Measurements from ENCODE around the gene PALD1. TPM values are rescaled to one million over a fixed set of nuclear protein-coding genes. Genes with fewer than 3 reads are reported as not detected.

PALD1 gene
- total and polyA plus RNA-seq, 2 of the 4 experiments (the other 2 are of a cell fraction): 0.12 to 0.18 TPM

DNA sequence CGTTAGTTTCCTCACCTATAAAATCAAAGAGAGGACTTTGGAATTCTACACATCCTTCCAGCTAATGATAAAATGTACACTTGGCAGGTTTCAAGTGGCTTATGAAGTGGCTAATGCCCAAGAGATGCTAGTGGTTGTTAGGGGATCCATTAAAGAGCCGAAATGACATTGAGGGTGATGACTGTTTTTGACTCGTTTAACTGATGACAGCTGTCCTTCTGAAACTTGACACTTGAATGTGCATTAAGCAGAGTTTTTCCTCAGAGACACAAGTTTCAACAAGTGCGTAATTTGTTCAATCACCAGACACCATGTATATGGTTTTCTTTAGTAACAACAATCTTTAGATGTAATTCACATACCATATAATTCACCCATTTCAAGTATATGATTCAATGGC lies 125.5 kb downstream of the PALD1 start:
- TF ChIP-seq BHLHE40 (IDR thresholded peaks at IDR 0.05; ENCODE audit: low read depth, low read length) (no peak), CHD1 (IDR thresholded peaks at IDR 0.05; ENCODE audit: low read depth, low read length) (no peak), MAFK (IDR thresholded peaks at IDR 0.05; ENCODE audit: low read depth, low read length) (no peak)
- TF ChIP-seq, protein P1, sequence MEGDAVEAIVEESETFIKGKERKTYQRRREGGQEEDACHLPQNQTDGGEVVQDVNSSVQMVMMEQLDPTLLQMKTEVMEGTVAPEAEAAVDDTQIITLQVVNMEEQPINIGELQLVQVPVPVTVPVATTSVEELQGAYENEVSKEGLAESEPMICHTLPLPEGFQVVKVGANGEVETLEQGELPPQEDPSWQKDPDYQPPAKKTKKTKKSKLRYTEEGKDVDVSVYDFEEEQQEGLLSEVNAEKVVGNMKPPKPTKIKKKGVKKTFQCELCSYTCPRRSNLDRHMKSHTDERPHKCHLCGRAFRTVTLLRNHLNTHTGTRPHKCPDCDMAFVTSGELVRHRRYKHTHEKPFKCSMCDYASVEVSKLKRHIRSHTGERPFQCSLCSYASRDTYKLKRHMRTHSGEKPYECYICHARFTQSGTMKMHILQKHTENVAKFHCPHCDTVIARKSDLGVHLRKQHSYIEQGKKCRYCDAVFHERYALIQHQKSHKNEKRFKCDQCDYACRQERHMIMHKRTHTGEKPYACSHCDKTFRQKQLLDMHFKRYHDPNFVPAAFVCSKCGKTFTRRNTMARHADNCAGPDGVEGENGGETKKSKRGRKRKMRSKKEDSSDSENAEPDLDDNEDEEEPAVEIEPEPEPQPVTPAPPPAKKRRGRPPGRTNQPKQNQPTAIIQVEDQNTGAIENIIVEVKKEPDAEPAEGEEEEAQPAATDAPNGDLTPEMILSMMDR (conservative IDR thresholded peaks at IDR 0.05; ENCODE audit: low read depth, low read length): no peak
- Histone ChIP-seq H2BK120ac (ENCODE audit: low read depth, low read length) (no peak overlapping the region), H4K91ac (ENCODE audit: insufficient read depth, low read depth, low read length) (no peak overlapping the region), H4K8ac (ENCODE audit: low read depth in 2 of 2, low read length in 2 of 2) (no peak overlapping the region), H3K9me3 (ENCODE audit: control insufficient read depth, insufficient read depth, low read length) (peaks cover 1% of the 10 kb centered on the region; the same call in 1 of the 2 replicates), H3K4ac (ENCODE audit: low read depth, low read length) (no peak overlapping the region), H3K79me1 (ENCODE audit: low read depth in 1 of 2, low read length in 2 of 2) (no peaks in the 10 kb centered on the region), H3K23ac (ENCODE audit: low read depth, low read length) (no peak overlapping the region), H3K18ac (ENCODE audit: low read depth, low read length) (no peak overlapping the region), H3K9me1 (ENCODE audit: insufficient read depth, low read length) (no peaks in the 10 kb centered on the region), H2AK9ac (replicated peaks; ENCODE audit: low read depth, low read length, poor library complexity) (no peak overlapping the region), H4K5ac (ENCODE audit: low read depth, low read length) (no peak overlapping the region), H2AK5ac (ENCODE audit: low read depth, low read length) (no peak overlapping the region), H3K36me3 (ENCODE audit: control insufficient read depth, insufficient read depth, low read length) (no peaks in the 10 kb centered on the region), H3K4me1 (ENCODE audit: control insufficient read depth, insufficient read depth, low read length) (no peaks in the 10 kb centered on the region), H2AFZ (replicated peaks; ENCODE audit: low read length, poor library complexity) (no peak overlapping the region), H2BK5ac (ENCODE audit: low read depth, low read length, poor library complexity, severe bottlenecking) (no peak overlapping the region), H3K14ac (replicated peaks; ENCODE audit: low read depth, low read length) (no peak overlapping the region), H2BK15ac (ENCODE audit: low read depth, low read length) (no peak overlapping the region), H4K20me1 (ENCODE audit: insufficient read depth, low read length) (no peaks in the 10 kb centered on the region), H3K27ac (ENCODE audit: insufficient read depth, low read length) (no peak overlapping the region), H2BK20ac (ENCODE audit: low read depth, low read length) (no peak overlapping the region), H3K9ac (ENCODE audit: low read depth, low read length) (no peak overlapping the region), H3K4me3 (ENCODE audit: insufficient read depth, low read depth, low read length) (no peak overlapping the region), H3K56ac (ENCODE audit: extremely low read depth, insufficient read depth, low read length) (no peak overlapping the region), H3K4me2 (ENCODE audit: low read depth, low read length) (no peak overlapping the region), H3K27me3 (ENCODE audit: control insufficient read depth, insufficient read depth, low read length) (peaks cover 18% of the 10 kb centered on the region)
- dilution Hi-C loops (cut with HindIII; ENCODE audit: low sequenced_read_pairs, unreplicated experiment) (no loop called here), in situ Hi-C loops (cut with MboI; ENCODE audit: low sequenced_read_pairs) (no loop called here), intact Hi-C loops (cut with micrococcal nuclease) (no loop called here)
- ChIA-PET CTCF (no interaction called here), POLR2A (ENCODE audit: unreplicated experiment) (no interaction called here)
- WGBS, 2 experiments (ENCODE audit: extremely low coverage in 2 of 2, insufficient read length in 1 of 2): 80% methylated on average over 2 of the region's 4 CpGs; no CpG with 5 or more reads in 1 of the 2 experiments
- ATAC-seq (ENCODE audit: low read depth) (no peak), DNase-seq (no peak)
- no TSS peak for BruUV-seq (replicated peaks)

All from IMR-90 (cell line).